ENCODE results near the gene METTL27.

DNA sequence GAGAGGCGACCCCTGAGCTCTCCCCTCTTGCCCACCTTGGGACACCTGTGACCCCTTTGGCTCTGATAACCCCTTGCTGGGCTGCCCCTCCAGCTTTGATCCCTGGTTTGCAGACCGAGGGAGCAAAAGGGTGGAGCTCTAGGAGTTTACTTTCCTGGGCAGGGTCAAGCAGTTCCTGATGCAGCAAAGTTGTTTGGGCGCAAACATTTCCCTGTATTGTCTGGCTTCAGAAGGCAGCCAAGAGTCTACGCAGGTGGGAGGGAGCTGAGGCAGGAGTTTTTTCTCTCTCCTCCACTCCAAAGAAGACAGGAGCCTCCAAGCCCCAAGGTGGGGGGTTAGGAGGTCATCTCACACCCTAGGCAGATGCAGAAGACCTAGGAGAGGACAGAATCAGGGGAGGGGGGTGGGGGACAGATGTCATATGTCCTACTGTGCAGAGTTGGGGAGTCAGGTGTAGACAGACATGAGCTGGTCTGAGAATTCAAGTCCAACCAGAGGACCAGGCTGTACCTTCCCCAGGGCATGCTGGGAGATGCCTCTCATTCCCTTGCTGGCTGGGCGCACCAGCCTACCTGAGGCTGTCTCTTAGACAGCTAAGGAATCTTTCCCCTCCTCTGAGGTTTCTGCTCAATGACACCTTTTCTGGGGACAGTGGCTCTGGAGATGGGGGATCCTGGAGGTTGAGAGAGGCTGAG is 39.2 kb upstream of the METTL27 start:
- TF ChIP-seq POLR2A (IDR thresholded peaks at IDR 0.05) = no peak
- TF ChIP-seq EP300 (IDR thresholded peaks at IDR 0.05) = no peak
- TF ChIP-seq, protein P1, sequence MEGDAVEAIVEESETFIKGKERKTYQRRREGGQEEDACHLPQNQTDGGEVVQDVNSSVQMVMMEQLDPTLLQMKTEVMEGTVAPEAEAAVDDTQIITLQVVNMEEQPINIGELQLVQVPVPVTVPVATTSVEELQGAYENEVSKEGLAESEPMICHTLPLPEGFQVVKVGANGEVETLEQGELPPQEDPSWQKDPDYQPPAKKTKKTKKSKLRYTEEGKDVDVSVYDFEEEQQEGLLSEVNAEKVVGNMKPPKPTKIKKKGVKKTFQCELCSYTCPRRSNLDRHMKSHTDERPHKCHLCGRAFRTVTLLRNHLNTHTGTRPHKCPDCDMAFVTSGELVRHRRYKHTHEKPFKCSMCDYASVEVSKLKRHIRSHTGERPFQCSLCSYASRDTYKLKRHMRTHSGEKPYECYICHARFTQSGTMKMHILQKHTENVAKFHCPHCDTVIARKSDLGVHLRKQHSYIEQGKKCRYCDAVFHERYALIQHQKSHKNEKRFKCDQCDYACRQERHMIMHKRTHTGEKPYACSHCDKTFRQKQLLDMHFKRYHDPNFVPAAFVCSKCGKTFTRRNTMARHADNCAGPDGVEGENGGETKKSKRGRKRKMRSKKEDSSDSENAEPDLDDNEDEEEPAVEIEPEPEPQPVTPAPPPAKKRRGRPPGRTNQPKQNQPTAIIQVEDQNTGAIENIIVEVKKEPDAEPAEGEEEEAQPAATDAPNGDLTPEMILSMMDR (IDR thresholded peaks at IDR 0.05) = no peak
- TF ChIP-seq POLR2AphosphoS5 (IDR thresholded peaks at IDR 0.05) = no peak

Data from suprapubic skin (tissue), 4 donors.